Activated CD4-positive, alpha-beta T cell treated with anti-CD3 and anti-CD28 coated beads, Interleukin-2, amount 10 ng/mL, durations not matched to agents 24 days and 14 days (primary cell): ENCODE results near the gene ZKSCAN5. TPM values are rescaled to one million over a fixed set of nuclear protein-coding genes. Genes with fewer than 3 reads are reported as not detected.
A peak's percentile ranks its signal among the peaks of the same experiment; 100 is the strongest.
"Not testable (repeated sequence)": the region's sequence is repeated elsewhere in the genome, so short reads cannot be mapped to it uniquely, and the experiment has no call there.

Experiments used
- DNase-seq: peaks from one replicate; pipeline ENCODE4 v3.0.0; 2022
- H3K27ac Mint-ChIP-seq: one replicate; pipeline ENCODE4 v1.8.0; 2022; ENCODE audit warnings: mild to moderate bottlenecking, mixed read lengths
- H3K27me3 Mint-ChIP-seq: one replicate; pipeline ENCODE4 v1.8.0; 2022; ENCODE audit warnings: mixed read lengths
- H3K36me3 Mint-ChIP-seq: one replicate; pipeline ENCODE4 v1.8.0; 2022; ENCODE audit warnings: low read depth, mild to moderate bottlenecking, mixed read lengths
- H3K4me1 Mint-ChIP-seq: one replicate; pipeline ENCODE4 v1.8.0; 2021; ENCODE audit warnings: mixed read lengths
- H3K4me3 Mint-ChIP-seq: one replicate; pipeline ENCODE4 v1.8.0; 2022; ENCODE audit warnings: mild to moderate bottlenecking, moderate library complexity, mixed read lengths
- H3K9me3 Mint-ChIP-seq: one replicate; pipeline ENCODE4 v1.8.0; 2021; ENCODE audit warnings: mixed read lengths
- intact Hi-C: fragments of 100-400 bp; cut with micrococcal nuclease; formaldehyde crosslinking; loops from one replicate; pipeline ENCODE4 v1.15.1; 2023
- total RNA-seq: library from RNA; stranded (reverse); gene quantifications from 2 replicates; pipeline ENCODE4 v1.2.3, GENCODE V29; 2022

ZKSCAN5 gene
- total RNA-seq, 1 donor from 2014 or later: 7.2 TPM

GRCh38 chr7:99473315-99473596, 31.2 kb upstream of the ZKSCAN5 start:
- Mint-ChIP-seq H3K27me3 (peaks cover 1% of the 10 kb centered on the region), H3K9me3 (no peaks in the 10 kb centered on the region), H3K27ac (peak overlapping the region; percentile 93), H3K36me3 (peaks cover 23% of the 10 kb centered on the region), H3K4me1 (peaks cover 31% of the 10 kb centered on the region), H3K4me3 (peak overlapping the region; percentile 100)
- DNase-seq: peak; percentile 72
- intact Hi-C loops: loop anchor here (2.0 to 10.0 kb wide), 5 partner anchors 34 to 956 kb away; partner anchors contain the start of genes BUD31, CPSF4, FAM200A and MEPCE

- peaks cover 35% of the 10 kb centered on the region for H3K36me3 Mint-ChIP-seq
- no peak overlapping the region for H3K4me3 Mint-ChIP-seq
- no peaks in the 10 kb centered on the region for H3K9me3 Mint-ChIP-seq
- no peaks in the 10 kb centered on the region for H3K27me3 Mint-ChIP-seq
- H3K27ac Mint-ChIP-seq: no peak overlapping the region
- intact Hi-C loops: loop anchor here (10.0 kb wide), 1 partner anchor 79 kb away; the partner anchor contains the start of genes FAM200A and ZNF655
- peaks cover 36% of the 10 kb centered on the region for H3K4me1 Mint-ChIP-seq
- DNase-seq: no peak
Observed at GRCh38 chr7:99476107-99476506, 28.4 kb upstream of the ZKSCAN5 start.

- no peaks in the 10 kb centered on the region for H3K27me3 Mint-ChIP-seq
- peaks cover 28% of the 10 kb centered on the region for H3K4me1 Mint-ChIP-seq
- H3K27ac Mint-ChIP-seq: peak overlapping the region; percentile 70
- no peak for DNase-seq
- H3K4me3 Mint-ChIP-seq: peak overlapping the region; percentile 56
- intact Hi-C loops: loop anchor here (10.0 kb wide), 1 partner anchor 76 kb away; the partner anchor contains the start of genes FAM200A and ZNF655
- H3K36me3 Mint-ChIP-seq: peaks cover 41% of the 10 kb centered on the region
- no peaks in the 10 kb centered on the region for H3K9me3 Mint-ChIP-seq
Observed at GRCh38 chr7:99478464-99479440, 25.7 kb upstream of the ZKSCAN5 start.

GRCh38 chr7:99485094-99485493, 19.4 kb upstream of the ZKSCAN5 start:
- Mint-ChIP-seq H3K4me1 (no peaks in the 10 kb centered on the region), H3K4me3 (no peak overlapping the region), H3K27ac (no peak overlapping the region), H3K27me3 (no peaks in the 10 kb centered on the region), H3K9me3 (no peaks in the 10 kb centered on the region), H3K36me3 (peaks cover 64% of the 10 kb centered on the region)
- no peak for DNase-seq
- intact Hi-C loops: no loop called here

- Mint-ChIP-seq H3K4me1 (no peaks in the 10 kb centered on the region), H3K4me3 (no peak overlapping the region), H3K36me3 (peaks cover 80% of the 10 kb centered on the region), H3K27ac (no peak overlapping the region), H3K9me3 (no peaks in the 10 kb centered on the region), H3K27me3 (no peaks in the 10 kb centered on the region)
- intact Hi-C loops: no loop called here
- DNase-seq: no peak
Observed at GRCh38 chr7:99489235-99489634, 15.2 kb upstream of the ZKSCAN5 start.

GRCh38 chr7:99490878-99491277, 13.6 kb upstream of the ZKSCAN5 start:
- intact Hi-C loops: no loop called here
- H3K9me3 Mint-ChIP-seq: no peaks in the 10 kb centered on the region
- no peaks in the 10 kb centered on the region for H3K27me3 Mint-ChIP-seq
- no peaks in the 10 kb centered on the region for H3K4me1 Mint-ChIP-seq
- H3K36me3 Mint-ChIP-seq: peaks cover 84% of the 10 kb centered on the region
- DNase-seq: no peak
- H3K27ac Mint-ChIP-seq: no peak overlapping the region
- no peak overlapping the region for H3K4me3 Mint-ChIP-seq

- Mint-ChIP-seq H3K9me3 (peaks cover 6% of the 10 kb centered on the region), H3K4me1 (peaks cover 11% of the 10 kb centered on the region), H3K36me3 (peaks cover 85% of the 10 kb centered on the region), H3K27me3 (no peaks in the 10 kb centered on the region), H3K27ac (no peak overlapping the region), H3K4me3 (no peak overlapping the region)
- intact Hi-C loops: no loop called here
- DNase-seq: no peak
Observed at GRCh38 chr7:99493823-99494222, 10.6 kb upstream of the ZKSCAN5 start.

GRCh38 chr7:99497766-99498545, 6.5 kb upstream of the ZKSCAN5 start:
- Mint-ChIP-seq H3K9me3 (peaks cover 6% of the 10 kb centered on the region), H3K36me3 (peaks cover 68% of the 10 kb centered on the region), H3K27me3 (no peaks in the 10 kb centered on the region), H3K4me3 (peak overlapping the region; percentile 97), H3K4me1 (peaks cover 18% of the 10 kb centered on the region), H3K27ac (peak overlapping the region; percentile 43)
- DNase-seq: no peak
- intact Hi-C loops: no loop called here

GRCh38 chr7:99498546-99498944, 5.9 kb upstream of the ZKSCAN5 start:
- DNase-seq: no peak
- Mint-ChIP-seq H3K4me1 (peaks cover 18% of the 10 kb centered on the region), H3K9me3 (peaks cover 6% of the 10 kb centered on the region), H3K36me3 (peaks cover 62% of the 10 kb centered on the region), H3K4me3 (peak overlapping the region; percentile 97), H3K27ac (peak overlapping the region; percentile 99), H3K27me3 (no peaks in the 10 kb centered on the region)
- intact Hi-C loops: no loop called here

GRCh38 chr7:99499371-99499720, 5.1 kb upstream of the ZKSCAN5 start:
- Mint-ChIP-seq H3K36me3 (peaks cover 54% of the 10 kb centered on the region), H3K9me3 (peaks cover 6% of the 10 kb centered on the region), H3K4me3 (peak overlapping the region; percentile 97), H3K27ac (peak overlapping the region; percentile 99), H3K27me3 (no peaks in the 10 kb centered on the region), H3K4me1 (peaks cover 18% of the 10 kb centered on the region)
- intact Hi-C loops: no loop called here
- DNase-seq: no peak

- peaks cover 18% of the 10 kb centered on the region for H3K4me1 Mint-ChIP-seq
- peak within 1 kb of the TSS; percentile 99 for H3K27ac Mint-ChIP-seq
- H3K36me3 Mint-ChIP-seq: peaks cover 48% of the 10 kb centered on the region
- intact Hi-C loops: loop anchor here (1.0 kb wide), 2 partner anchors 28 to 52 kb away; partner anchors contain the start of genes FAM200A and ZNF789
- peak; percentile 97 for DNase-seq
- no peaks in the 10 kb centered on the region for H3K27me3 Mint-ChIP-seq
- H3K9me3 Mint-ChIP-seq: peaks cover 6% of the 10 kb centered on the region
- peak within 1 kb of the TSS; percentile 97 for H3K4me3 Mint-ChIP-seq
Observed at GRCh38 chr7:99499721-99500636, 4.5 kb upstream of the ZKSCAN5 start, which contains the start of gene ZNF394. ZNF394 (minus strand) TSS chr7:99500281; CDS start chr7:99500093, 188 bp downstream.

- peaks cover 42% of the 10 kb centered on the region for H3K36me3 Mint-ChIP-seq
- H3K4me3 Mint-ChIP-seq: peak overlapping the region; percentile 97
- H3K9me3 Mint-ChIP-seq: peaks cover 6% of the 10 kb centered on the region
- peak overlapping the region; percentile 99 for H3K27ac Mint-ChIP-seq
- no peaks in the 10 kb centered on the region for H3K27me3 Mint-ChIP-seq
- DNase-seq: no peak
- H3K4me1 Mint-ChIP-seq: peaks cover 21% of the 10 kb centered on the region
- intact Hi-C loops: loop anchor here (1.0 kb wide), 2 partner anchors 28 to 52 kb away; partner anchors contain the start of genes FAM200A and ZNF789
Observed at GRCh38 chr7:99500637-99501009, 3.8 kb upstream of the ZKSCAN5 start.

GRCh38 chr7:99501236-99501635, 3.2 kb upstream of the ZKSCAN5 start:
- peaks cover 36% of the 10 kb centered on the region for H3K36me3 Mint-ChIP-seq
- H3K27me3 Mint-ChIP-seq, intact Hi-C loops, DNase-seq, H3K9me3 Mint-ChIP-seq: not testable (repeated sequence)
- peaks cover 26% of the 10 kb centered on the region for H3K4me1 Mint-ChIP-seq
- H3K4me3 Mint-ChIP-seq: peak overlapping the region; percentile 97
- peak overlapping the region; percentile 53 for H3K27ac Mint-ChIP-seq
